ENCODE data around the gene B4GALNT4.
"Not testable (repeated sequence)": the region's sequence is repeated elsewhere in the genome, so short reads cannot be mapped to it uniquely, and the experiment has no call there.

The B4GALNT4 gene

DNA sequence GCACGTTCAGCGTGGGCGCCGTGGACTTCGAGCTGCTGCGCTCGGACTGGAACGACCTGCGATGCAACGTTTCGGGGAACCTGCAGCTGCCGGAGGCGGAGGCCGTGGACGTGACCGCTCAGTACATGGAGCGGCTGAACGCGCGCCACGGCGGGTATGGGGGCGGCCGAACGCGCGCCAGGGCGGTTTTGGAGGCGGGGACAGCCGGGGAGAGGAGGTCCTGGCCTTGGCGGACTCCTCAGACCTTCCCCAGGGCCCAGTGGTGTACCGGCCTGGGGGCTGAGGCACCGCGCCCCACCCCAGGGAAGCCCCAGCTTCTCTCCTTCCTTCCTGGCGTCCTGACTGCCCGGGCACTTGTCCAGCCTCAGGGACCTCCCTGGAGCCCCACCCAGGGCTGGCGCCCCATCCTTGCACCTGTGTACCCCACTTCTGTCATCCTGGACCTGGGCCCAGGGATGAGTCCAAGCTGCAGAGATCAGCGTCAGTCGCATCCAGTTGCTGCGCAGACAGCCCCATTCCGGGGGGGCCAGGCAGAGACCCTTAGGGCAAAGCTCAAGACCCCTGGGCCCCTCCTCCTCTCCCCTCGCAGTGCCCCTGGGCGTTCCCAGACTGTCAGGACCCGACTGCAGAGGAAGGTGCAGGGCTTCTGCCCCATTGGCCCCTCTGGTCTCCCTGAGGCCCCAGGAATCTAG lies 8.0 kb downstream of the B4GALNT4 start:
- DNase-seq: no peak

GRCh38 chr11:377883-378500 lies 8.7 kb downstream of the B4GALNT4 start:
- no peak for DNase-seq

DNA sequence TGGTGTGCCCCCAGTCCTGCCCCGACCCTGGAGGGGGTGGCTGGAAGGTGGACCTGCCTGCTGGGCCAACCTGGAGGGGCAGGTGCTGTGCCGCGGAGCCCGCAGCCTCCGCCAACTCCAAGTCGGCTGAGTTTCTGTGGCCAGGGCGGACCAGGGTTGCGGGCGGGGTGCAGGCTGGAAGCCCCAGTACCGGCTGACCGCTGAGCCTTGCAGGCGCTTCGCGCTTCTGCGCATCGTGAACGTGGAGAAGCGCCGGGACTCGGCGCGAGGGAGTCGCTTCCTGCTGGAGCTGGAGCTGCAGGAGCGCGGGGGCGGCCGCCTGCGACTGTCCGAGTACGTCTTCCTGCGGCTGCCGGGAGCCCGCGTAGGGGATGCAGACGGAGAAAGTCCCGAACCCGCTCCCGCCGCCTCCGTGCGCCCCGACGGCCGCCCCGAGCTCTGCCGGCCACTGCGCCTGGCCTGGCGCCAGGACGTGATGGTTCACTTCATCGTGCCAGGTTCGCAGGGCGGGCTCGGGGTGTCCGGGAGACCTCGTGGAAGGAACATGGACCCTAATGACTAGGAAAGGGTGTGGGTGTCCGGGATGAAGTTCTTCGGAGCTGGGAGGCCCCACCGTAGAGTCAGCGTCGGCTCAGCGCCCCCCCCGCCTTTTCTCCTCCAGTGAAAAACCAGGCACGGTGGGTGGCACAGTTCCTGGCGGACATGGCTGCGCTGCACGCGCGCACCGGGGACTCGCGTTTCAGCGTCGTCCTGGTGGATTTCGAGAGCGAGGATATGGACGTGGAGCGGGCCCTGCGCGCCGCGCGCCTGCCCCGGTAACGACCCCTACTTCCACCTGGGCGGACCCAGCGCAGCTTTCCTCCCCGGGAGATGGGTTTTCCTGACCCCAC lies 10.2 kb downstream of the B4GALNT4 start:
- no peak for DNase-seq

DNA sequence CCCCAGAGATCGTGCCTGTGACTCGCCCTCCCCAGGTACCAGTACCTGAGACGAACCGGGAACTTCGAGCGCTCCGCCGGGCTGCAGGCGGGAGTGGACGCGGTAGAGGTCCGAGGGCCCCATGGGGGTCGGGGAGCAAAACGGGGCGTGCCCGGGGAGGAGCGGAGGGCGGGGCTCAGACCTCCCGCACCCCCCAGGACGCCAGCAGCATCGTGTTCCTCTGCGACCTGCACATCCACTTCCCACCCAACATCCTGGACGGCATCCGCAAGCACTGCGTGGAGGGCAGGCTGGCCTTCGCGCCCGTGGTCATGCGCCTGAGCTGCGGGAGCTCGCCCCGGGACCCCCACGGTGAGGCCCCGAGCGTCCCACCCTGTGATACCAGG lies 10.8 kb downstream of the B4GALNT4 start:
- DNase-seq: no peak

DNA sequence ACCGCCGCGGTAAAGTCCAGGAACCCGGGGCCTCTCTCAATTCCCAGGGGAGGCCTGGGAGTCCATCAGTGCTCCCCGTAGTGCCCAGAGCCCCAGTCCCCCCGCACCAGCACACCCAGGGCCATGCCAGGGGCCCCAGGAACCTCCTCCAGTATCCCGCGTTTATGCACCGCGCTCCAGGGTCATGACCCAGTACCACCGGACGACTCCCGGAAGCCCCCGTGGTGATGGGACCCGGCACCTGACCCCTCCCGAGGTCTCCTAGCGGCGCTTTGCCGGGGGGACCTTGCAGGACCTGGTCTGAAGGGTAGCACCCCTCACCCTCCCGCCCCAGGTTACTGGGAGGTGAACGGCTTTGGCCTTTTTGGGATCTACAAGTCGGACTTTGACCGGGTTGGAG lies 11.2 kb downstream of the B4GALNT4 start:
- DNase-seq: no peak

DNA sequence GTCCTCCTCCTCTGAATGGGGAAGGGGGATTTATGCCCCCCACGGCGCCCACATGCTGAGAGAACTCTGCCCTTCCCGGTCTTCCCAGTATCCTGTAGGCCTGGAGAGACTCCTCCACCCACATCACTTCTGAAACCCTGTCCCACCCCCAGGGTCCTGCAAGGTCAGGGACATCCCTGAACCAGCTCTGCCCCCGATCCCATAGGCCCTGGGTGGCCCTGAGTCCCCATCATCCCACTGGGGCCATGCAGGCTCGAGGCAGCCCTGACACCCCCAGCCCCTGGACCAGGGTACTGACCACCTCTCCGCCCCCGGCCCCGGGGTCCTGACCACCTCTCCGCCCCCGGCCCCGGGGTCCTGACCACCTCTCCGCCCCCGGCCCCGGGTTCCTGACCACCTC lies 11.7 kb downstream of the B4GALNT4 start:
- DNase-seq: no peak

DNA sequence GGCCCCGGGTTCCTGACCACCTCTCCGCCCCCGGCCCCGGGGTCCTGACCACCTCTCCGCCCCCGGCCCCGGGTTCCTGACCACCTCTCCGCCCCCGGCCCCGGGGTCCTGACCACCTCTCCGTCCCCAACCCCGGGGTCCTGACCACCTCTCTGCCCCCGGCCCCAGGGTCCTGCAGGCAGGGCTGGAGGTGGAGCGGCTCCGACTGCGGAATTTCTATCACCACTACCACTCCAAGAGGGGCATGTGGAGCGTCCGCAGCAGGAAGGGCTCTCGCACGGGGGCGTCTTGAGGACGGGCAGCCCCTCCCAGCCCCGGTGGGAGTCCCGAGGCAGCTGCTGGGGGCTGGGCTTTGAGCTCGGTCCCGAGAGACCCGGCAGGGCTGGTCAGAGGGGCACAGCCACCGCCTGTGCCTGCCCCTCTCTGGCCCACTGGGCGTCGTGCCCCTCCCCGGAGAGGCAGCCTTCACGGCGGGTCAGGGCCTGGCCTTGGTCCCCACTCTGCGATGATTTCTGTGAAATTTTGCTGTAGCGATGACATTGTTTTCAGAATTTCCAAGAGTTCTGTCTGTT lies 12.3 kb downstream of the B4GALNT4 start:
- no peak for DNase-seq

GRCh38 chr11:382081-382629 lies 12.9 kb downstream of the B4GALNT4 start:
- no peak for DNase-seq

DNA sequence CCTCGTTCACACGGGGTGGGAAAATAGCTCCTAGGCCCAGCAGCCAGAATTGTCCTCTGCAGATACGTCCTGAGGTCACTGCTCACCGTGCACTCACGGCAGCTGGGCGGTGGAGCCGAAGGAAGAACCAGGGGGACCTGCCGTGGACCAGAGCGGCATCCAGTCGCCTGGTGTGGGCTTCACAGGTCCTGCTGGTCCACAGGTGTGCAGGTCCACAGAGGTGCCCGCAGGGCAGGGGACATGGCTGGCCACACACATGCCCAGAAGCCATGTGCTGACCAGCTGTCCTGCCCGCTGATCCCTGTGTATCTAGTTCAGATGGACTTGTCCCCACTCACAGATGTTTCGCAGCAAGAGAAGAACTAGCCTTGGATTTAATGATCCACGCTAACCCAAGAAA lies 14.1 kb downstream of the B4GALNT4 start:
- no peak for DNase-seq

- DNase-seq: no peak
These were observed 15.2 kb downstream of the B4GALNT4 start for GRCh38 chr11:384511-384910.

DNA sequence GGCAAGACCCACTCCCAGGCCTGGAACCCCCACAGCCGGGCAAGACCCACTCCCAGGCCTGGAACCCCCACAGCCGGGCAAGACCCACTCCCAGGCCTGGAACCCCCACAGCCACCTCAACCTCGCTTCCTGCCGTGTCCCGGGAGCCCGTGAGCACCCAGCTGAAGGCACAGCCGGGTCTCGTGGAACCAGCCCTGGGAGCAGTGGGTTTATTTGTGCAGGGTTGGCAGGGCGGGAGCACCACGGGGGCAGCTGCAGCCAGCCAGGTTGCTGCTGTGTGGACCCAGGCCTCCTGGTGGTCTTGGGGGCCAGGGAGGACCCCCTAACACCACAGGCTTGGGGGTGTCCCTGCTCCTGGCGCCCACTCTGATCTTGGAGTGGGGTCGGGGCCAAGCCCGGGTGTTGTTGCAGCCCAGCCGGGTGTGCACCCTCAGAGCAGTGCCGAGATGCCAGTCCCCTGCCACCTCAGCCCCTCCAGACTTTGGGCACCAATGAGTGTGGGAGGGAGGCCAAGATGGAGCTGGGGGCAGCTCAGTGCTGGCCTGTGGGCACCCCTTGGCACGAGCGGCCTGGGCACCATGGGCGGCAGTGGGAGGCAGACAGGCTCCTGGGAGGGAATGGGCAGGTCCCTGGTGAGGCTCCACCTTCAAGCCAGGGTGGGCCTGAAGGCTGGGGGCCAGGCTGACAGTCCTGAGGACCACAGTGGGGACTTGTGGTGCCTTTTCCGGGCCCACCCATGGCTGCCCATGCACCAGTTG lies 16.5 kb downstream of the B4GALNT4 start:
- no peak for DNase-seq

DNA sequence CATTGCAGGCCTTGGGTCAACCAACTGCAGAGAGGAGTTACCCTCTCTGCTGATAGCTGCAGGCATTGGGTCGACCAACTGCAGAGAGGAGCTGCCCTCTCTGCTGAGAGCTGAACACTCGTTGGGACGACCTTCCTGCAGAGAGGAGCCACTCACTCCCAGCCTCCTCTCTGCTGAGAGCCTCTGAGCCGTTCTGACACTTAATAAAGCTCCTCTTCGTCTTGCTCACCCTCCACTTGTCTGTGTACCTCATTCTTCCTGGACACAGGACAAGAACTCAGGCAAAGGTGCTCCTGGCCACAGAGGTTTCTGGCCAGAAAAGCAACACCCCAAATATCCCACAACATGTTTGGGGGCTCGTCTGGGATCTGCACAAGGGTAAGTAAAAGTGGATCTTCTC lies 17.2 kb downstream of the B4GALNT4 start:
- DNase-seq: no peak

DNA sequence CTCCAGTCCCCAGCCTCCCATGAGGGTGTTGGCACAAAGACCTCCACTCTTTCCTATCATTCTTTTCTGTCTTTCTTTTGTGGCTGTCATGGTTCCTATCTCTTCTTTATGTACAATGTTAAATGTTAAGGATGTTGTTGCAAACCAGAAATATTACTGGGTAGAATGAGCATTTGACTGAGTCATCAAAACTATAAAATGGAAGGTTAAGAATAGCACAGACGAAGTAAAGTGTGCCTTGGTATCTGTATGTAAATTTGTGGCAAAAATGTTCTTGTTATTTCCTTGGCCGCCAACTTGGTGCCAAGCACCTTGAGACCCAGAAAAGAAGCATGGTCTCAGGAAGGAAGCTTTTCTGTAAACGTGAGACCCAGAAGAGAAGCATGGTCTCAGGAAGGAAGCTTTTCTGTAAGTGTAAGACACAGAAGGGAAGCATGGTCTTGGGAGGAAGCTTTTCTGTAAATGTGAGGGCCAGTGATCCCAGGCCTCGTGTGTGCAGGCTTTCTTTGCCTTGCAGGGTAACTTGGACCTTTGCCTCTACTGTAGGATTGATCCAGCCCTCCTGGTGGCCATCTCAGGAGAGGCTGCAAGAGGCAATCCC lies 18.0 kb downstream of the B4GALNT4 start:
- no peak for DNase-seq

DNA sequence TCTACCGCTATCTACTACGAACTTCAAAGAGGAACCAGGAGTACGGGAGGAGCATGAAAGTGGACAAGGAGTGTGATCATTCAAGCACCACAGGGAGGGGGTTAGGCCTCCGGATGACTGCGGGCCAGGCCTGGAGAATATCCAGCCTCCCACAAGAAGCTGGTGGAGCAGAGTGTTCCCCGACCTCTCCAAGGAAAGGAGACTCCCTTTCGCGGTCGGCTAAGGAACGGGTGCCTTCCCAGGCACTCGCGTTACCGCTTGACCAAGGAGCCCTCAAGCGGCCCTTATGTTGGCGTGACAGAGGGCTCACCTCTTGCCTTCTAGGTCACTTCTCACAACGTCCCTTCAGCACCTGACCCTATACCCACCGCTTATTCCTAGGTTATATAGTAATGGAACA lies 20.1 kb downstream of the B4GALNT4 start:
- DNase-seq: not testable (repeated sequence)

- DNase-seq: no peak
These were observed 20.9 kb downstream of the B4GALNT4 start for GRCh38 chr11:390175-390574.

GRCh38 chr11:391117-392017 lies 22.1 kb downstream of the B4GALNT4 start:
- DNase-seq: no peak

GRCh38 chr11:392102-392777 lies 22.9 kb downstream of the B4GALNT4 start:
- no peak for DNase-seq

GRCh38 chr11:393219-394033 lies 24.1 kb downstream of the B4GALNT4 start:
- no peak for DNase-seq

Measured in NCI-H1694 treated with DMSO at 0.1 percent for 48 hours (cell line).